ENCODE measurements around the gene CACNB2. TPM values are rescaled to one million over a fixed set of nuclear protein-coding genes. Genes with fewer than 3 reads are reported as not detected.
A peak's percentile ranks its signal among the peaks of the same experiment; 100 is the strongest.

The CACNB2 gene
- total RNA-seq, 2 donors from 2014 or later: 5.5 to 17.4 TPM

DNA sequence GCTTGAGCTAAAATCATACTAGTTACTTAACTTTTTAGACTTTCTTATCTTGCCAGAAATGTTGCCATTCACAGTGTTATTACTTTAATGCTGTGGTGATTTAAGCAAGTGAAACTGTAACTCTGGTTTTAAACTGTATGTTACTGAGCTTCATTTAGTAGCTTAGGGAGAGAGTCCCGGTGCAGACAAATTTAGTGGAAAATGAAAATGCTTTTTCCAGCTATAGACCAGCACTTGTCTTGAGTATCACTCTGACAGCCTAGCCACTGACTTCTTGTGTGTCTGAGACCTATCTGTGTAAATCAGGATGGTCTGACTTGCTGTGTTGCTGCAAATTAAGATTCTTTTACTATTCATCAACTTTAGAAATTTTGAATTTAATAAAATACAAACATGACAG lies 200.8 kb downstream of the CACNB2 start:
- TF ChIP-seq POLR2A (IDR thresholded peaks at IDR 0.05): no peak
- no peak for TF ChIP-seq CTCF (IDR thresholded peaks at IDR 0.05)
- no peak for TF ChIP-seq POLR2AphosphoS5 (IDR thresholded peaks at IDR 0.05)
- no peak overlapping the region for H3K27ac ChIP-seq
- 32% methylated on average over 1 of the region's 1 CpG for WGBS
- peak overlapping the region in 1 of 2 donors; percentile 5 for H3K4me3 ChIP-seq
- no peaks in the 10 kb centered on the region for H3K4me1 ChIP-seq (replicated peaks)
- no peaks in the 10 kb centered on the region for H3K27me3 ChIP-seq (replicated peaks; ENCODE audit: insufficient read depth)
- intact Hi-C loops (cut with DNase I): no loop called here
- no peaks in the 10 kb centered on the region for H3K36me3 ChIP-seq
- H3K9me3 ChIP-seq: no peaks in the 10 kb centered on the region
- DNase-seq (ENCODE audit: low spot score): no peak

- H3K27me3 ChIP-seq (replicated peaks; ENCODE audit: insufficient read depth): no peaks in the 10 kb centered on the region
- no peak overlapping the region for H3K4me3 ChIP-seq
- TF ChIP-seq CTCF (IDR thresholded peaks at IDR 0.05) (no peak), POLR2AphosphoS5 (IDR thresholded peaks at IDR 0.05) (no peak), POLR2A (IDR thresholded peaks at IDR 0.05) (no peak)
- no peak for DNase-seq (ENCODE audit: low spot score)
- intact Hi-C loops (cut with DNase I): no loop called here
- no peaks in the 10 kb centered on the region for H3K36me3 ChIP-seq
- H3K4me1 ChIP-seq (replicated peaks): no peaks in the 10 kb centered on the region
- 78% methylated on average over 3 of the region's 3 CpGs for WGBS
- H3K27ac ChIP-seq: no peak overlapping the region
- no peaks in the 10 kb centered on the region for H3K9me3 ChIP-seq
Measured at GRCh38 chr10:18343573-18343972, 203.3 kb downstream of the CACNB2 start.

DNA sequence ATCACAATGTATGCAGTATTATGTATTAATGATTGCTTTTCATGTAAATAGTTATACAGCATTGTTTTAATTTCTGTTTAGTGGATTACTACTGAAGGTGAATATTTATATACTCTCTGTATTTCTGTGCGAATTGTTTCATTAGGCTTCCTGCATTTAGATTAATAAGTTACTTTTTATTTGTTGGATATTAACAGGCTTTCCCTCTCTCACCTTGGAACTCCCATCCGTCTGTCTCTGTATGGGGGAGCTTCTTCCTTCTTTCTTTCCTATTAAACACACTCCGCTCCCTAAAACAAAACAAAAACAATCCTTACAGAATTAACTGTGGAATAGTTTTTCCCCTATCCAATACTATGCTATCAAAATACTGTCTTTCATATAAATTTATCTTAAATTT lies 205.1 kb downstream of the CACNB2 start:
- 91% methylated on average over 3 of the region's 3 CpGs for WGBS
- intact Hi-C loops (cut with DNase I): no loop called here
- TF ChIP-seq POLR2AphosphoS5 (IDR thresholded peaks at IDR 0.05): no peak
- TF ChIP-seq POLR2A (IDR thresholded peaks at IDR 0.05): no peak
- no peak for TF ChIP-seq CTCF (IDR thresholded peaks at IDR 0.05)
- no peak overlapping the region for H3K4me3 ChIP-seq
- no peak overlapping the region for H3K27ac ChIP-seq
- no peaks in the 10 kb centered on the region for H3K9me3 ChIP-seq
- no peak for DNase-seq (ENCODE audit: low spot score)
- H3K27me3 ChIP-seq (replicated peaks; ENCODE audit: insufficient read depth): no peaks in the 10 kb centered on the region
- H3K36me3 ChIP-seq: no peaks in the 10 kb centered on the region
- H3K4me1 ChIP-seq (replicated peaks): no peaks in the 10 kb centered on the region

DNA sequence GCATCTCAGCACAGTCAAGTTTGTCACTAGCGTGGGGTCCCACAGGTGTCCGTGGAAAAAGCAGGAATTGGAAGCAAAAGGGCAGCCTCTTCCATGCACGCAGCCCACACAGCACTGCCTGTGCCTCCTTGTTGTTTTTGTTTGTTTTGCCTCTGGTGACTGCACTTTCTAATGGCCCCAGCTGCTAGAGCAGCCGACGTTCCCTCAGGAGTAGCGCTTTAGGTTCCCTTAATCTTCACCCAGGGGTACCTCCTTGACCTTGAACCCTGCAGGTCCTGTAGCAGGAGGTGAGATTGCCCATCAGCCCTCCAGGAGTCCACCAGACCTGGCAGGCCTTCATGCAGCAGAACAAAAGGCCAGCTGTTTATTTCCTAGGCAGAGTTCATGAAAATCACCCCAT lies 210.1 kb downstream of the CACNB2 start:
- no peaks in the 10 kb centered on the region for H3K36me3 ChIP-seq
- no peaks in the 10 kb centered on the region for H3K4me1 ChIP-seq (replicated peaks)
- no peaks in the 10 kb centered on the region for H3K27me3 ChIP-seq (replicated peaks; ENCODE audit: insufficient read depth)
- WGBS: 70% methylated on average over 6 of the region's 6 CpGs
- intact Hi-C loops (cut with DNase I): no loop called here
- no peak overlapping the region for H3K4me3 ChIP-seq
- H3K9me3 ChIP-seq: no peaks in the 10 kb centered on the region
- no peak for DNase-seq (ENCODE audit: low spot score)
- H3K27ac ChIP-seq: no peak overlapping the region
- TF ChIP-seq CTCF (IDR thresholded peaks at IDR 0.05) (no peak), POLR2AphosphoS5 (IDR thresholded peaks at IDR 0.05) (no peak), POLR2A (IDR thresholded peaks at IDR 0.05) (no peak)

DNA sequence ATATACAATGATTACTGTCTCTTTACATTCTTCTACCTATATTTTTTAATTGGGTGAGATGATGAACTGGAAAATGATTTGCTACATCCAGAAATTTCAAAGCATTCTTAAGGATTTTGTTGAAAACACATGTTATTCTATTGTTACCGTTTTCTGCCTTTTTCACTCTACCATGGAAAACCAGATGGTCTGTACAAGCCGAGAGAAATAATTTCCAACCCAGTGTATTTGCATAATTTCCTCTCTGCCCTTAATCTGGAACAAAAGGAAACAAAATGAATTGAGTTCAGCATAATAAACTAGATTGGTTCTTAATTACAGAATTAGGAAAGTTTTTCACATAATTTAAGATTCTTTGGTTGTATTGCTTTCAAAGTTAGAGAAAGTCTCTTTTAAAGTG lies 211.2 kb downstream of the CACNB2 start:
- Histone ChIP-seq H3K4me1 (replicated peaks) (no peaks in the 10 kb centered on the region), H3K27me3 (replicated peaks; ENCODE audit: insufficient read depth) (no peaks in the 10 kb centered on the region), H3K9me3 (no peaks in the 10 kb centered on the region), H3K4me3 (no peak overlapping the region), H3K27ac (no peak overlapping the region), H3K36me3 (no peaks in the 10 kb centered on the region)
- TF ChIP-seq CTCF (IDR thresholded peaks at IDR 0.05): no peak
- no peak for TF ChIP-seq POLR2AphosphoS5 (IDR thresholded peaks at IDR 0.05)
- TF ChIP-seq POLR2A (IDR thresholded peaks at IDR 0.05): no peak
- 77% methylated on average over 2 of the region's 2 CpGs for WGBS
- intact Hi-C loops (cut with DNase I): no loop called here
- DNase-seq (ENCODE audit: low spot score): no peak

Data from prostate gland (tissue), 2 donors.